Smooth muscle cell (in vitro differentiated cells): Measurements from ENCODE around the gene FXYD5. TPM values are rescaled to one million over a fixed set of nuclear protein-coding genes. Genes with fewer than 3 reads are reported as not detected.

Experiments
- DNase-seq: peaks from one replicate; lab custom pipeline; 2025; ENCODE audit not compliant: unreplicated experiment; lab: John Stamatoyannopoulos, UW
- H2AFZ ChIP-seq: fragments of 200-600 bp; sonication (generic); 2 replicates; pipeline ENCODE4 v1.6.0; 2016; ENCODE audit warnings: antibody characterized with exemption, low read depth, mild to moderate bottlenecking
- H3F3A ChIP-seq: fragments of 200-600 bp; sonication (generic); 2 replicates; pipeline ENCODE4 v1.6.0; 2017; ENCODE audit warnings: antibody characterized with exemption, low read depth
- H3K27ac ChIP-seq: fragments of 200-600 bp; sonication (generic); 2 replicates; pipeline ENCODE4 v1.5.1; 2016; ENCODE audit warnings: low read depth, mild to moderate bottlenecking
- H3K27me3 ChIP-seq: fragments of 200-600 bp; sonication (generic); 2 replicates; pipeline ENCODE4 v1.6.1; 2016; ENCODE audit warnings: low read depth, mild to moderate bottlenecking
- H3K36me3 ChIP-seq: fragments of 200-600 bp; sonication (generic); 2 replicates; pipeline ENCODE4 v1.5.1; 2016; ENCODE audit warnings: low read depth
- H3K4me1 ChIP-seq: fragments of 200-600 bp; sonication (generic); 2 replicates; pipeline ENCODE4 v1.5.1; 2016; ENCODE audit warnings: low read depth
- H3K4me2 ChIP-seq: fragments of 200-600 bp; sonication (generic); 2 replicates; pipeline ENCODE4 v1.6.0; 2016; ENCODE audit warnings: mild to moderate bottlenecking
- H3K4me3 ChIP-seq: fragments of 200-600 bp; sonication (generic); 2 replicates; pipeline ENCODE4 v1.5.1; 2016; ENCODE audit warnings: mild to moderate bottlenecking
- H3K79me2 ChIP-seq: fragments of 200-600 bp; sonication (generic); 2 replicates; pipeline ENCODE4 v1.6.0; 2016; ENCODE audit warnings: low read depth, mild to moderate bottlenecking
- H3K9ac ChIP-seq: fragments of 200-600 bp; sonication (generic); 2 replicates; pipeline ENCODE4 v1.6.0; 2016; ENCODE audit warnings: low read depth
- H3K9me3 ChIP-seq: fragments of 200-600 bp; sonication (generic); replicated peaks from 2 replicates; pipeline ENCODE4 v1.5.1; 2016; ENCODE audit warnings: low read depth
- H4K20me1 ChIP-seq: fragments of 200-600 bp; sonication (generic); 2 replicates; pipeline ENCODE4 v1.6.0; 2016; ENCODE audit warnings: low read depth
- CTCF ChIP-seq: fragments of 200-600 bp; sonication (generic); IDR thresholded peaks from 2 replicates; pipeline ENCODE4 v1.5.1; 2017; ENCODE audit warnings: borderline replicate concordance, mild to moderate bottlenecking, antibody characterized with exemption; ENCODE audit not compliant: insufficient read depth, poor library complexity, severe bottlenecking
- WGBS: methylation state at CpG from one replicate; pipeline ENCODE4 v1.1.7; 2016; ENCODE audit warnings: low lambda C conversion rate; 5-methylcytosine and 5-hydroxymethylcytosine counted together
- polyA plus RNA-seq: library from polyadenylated mRNA; unstranded; fragments of >200 nt; fragmentation: Nextera tagmentation; extraction: Ambion mirVana; gene quantifications from 2 replicates; pipeline ENCODE4 v1.2.1, GENCODE V29; 2016
- total RNA-seq: library from RNA; depleted of rRNA; stranded (reverse); fragments of >200 nt; gene quantifications from 2 replicates; pipeline ENCODE4 v1.2.3, GENCODE V29; 2014

Gene FXYD5
- total and polyA plus RNA-seq, 2 experiments from 2014 or later, result 133 to 205 TPM

- Histone ChIP-seq H3K4me1 (no peaks in the 10 kb centered on the region), H3K27ac (no peak overlapping the region), H3K27me3 (no peaks in the 10 kb centered on the region), H3K4me2 (no peak overlapping the region), H3K36me3 (no peaks in the 10 kb centered on the region), H3K9me3 (no peaks in the 10 kb centered on the region), H4K20me1 (no peaks in the 10 kb centered on the region), H3K4me3 (no peak overlapping the region), H2AFZ (no peak overlapping the region), H3K9ac (no peak overlapping the region), H3K79me2 (no peaks in the 10 kb centered on the region), H3F3A (no peaks in the 10 kb centered on the region)
- 57% methylated on average over 4 of the region's 4 CpGs for WGBS
- no peak for DNase-seq
- TF ChIP-seq CTCF, result no peak
Measured at GRCh38 chr19:35202722-35203688, 48.5 kb downstream of the FXYD5 start.

DNA sequence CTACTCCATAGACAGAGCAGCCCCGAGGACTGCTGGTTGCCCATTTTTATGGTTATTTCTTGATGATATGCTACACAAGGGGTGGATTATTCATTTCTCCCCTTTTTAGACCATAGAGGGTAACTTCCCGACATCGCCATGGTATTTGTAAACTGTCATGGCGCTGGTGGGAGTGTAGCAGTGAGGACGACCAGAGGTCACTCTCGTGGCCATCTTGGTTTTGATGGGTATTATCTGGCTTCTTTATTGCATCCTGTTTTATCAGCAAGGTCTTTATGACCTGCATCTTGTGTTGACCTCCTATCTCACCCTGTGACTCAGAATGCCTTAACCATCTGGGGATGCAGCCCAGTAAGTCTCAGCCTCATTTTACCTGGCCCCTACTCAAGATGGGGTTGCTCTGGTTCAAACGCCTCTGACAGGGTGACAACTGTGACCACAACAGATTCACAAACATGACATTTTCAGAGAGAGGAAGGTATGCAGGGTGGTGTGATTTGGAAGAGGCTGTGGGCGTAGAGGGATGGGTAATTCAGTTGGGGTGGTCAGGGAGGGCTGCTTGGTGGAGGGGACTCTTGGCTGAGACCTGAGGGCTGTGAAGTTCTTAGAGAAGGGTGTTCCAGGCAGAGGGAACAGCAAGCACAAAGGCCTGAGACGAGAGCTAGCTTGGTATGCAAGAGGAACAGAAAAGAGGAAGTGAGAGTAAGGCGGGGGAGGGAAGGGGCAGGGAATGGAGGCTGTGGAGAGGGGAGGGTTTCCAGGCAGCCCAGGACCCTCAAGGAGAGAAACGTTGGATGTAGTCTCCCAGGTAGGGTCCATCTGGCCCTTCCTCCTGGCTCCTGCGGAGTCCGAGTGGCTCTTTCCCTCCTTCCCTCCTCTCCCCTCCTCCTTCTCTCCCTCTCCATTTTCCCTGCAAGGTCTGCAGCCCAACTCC lies 50.5 kb downstream of the FXYD5 start:
- no peak for DNase-seq
- Histone ChIP-seq H3K27me3 (no peaks in the 10 kb centered on the region), H3K4me2 (no peak overlapping the region), H3K79me2 (no peaks in the 10 kb centered on the region), H3F3A (no peaks in the 10 kb centered on the region), H3K9me3 (no peaks in the 10 kb centered on the region), H3K27ac (no peak overlapping the region), H3K4me3 (no peak overlapping the region), H3K36me3 (no peaks in the 10 kb centered on the region), H4K20me1 (no peaks in the 10 kb centered on the region), H3K4me1 (no peaks in the 10 kb centered on the region), H2AFZ (no peak overlapping the region), H3K9ac (no peak overlapping the region)
- no peak for TF ChIP-seq CTCF
- 75% methylated on average over 10 of the region's 13 CpGs for WGBS

DNA sequence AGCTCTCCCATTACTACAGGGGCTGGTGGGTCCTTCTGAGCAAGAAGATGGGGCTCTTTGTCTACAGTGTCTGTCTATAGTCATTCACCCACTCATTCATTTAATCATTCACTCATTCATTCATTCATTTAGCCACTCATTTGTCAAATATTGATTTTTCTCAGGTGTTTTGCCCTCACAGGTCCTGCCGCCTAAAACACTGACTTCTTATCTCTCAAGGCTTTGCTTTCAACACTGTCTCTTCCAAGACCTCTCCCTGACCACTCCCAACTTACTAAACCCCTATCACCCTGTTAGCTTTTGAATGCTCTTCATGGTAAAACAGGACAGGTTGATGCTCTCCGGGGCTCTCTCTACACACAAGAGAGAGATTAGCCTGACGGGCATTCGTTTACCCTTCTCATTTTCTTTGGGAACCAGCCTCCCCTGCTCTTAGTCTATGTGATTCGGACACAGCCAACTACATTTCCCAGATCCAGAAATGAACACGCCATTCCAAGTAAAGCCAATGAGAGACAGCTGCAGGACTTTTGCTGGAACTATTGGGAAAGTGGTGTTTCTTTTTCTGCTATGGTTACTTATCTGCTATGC lies 51.3 kb downstream of the FXYD5 start:
- no peak overlapping the region for H2AFZ ChIP-seq
- no peak overlapping the region for H3K4me2 ChIP-seq
- H4K20me1 ChIP-seq, result no peaks in the 10 kb centered on the region
- H3K9me3 ChIP-seq, result no peaks in the 10 kb centered on the region
- H3K36me3 ChIP-seq, result no peaks in the 10 kb centered on the region
- no peak for DNase-seq
- no peak overlapping the region for H3K9ac ChIP-seq
- H3K4me3 ChIP-seq, result no peak overlapping the region
- no peaks in the 10 kb centered on the region for H3K27me3 ChIP-seq
- 92% methylated on average over 6 of the region's 6 CpGs for WGBS
- H3F3A ChIP-seq, result no peaks in the 10 kb centered on the region
- H3K79me2 ChIP-seq, result no peaks in the 10 kb centered on the region
- no peaks in the 10 kb centered on the region for H3K4me1 ChIP-seq
- TF ChIP-seq CTCF, result no peak
- H3K27ac ChIP-seq, result no peak overlapping the region
